CD4-positive, alpha-beta T cell treated with Interleukin-10 for 1 hour (primary cell): ENCODE results near the gene C5orf58.

Experiments
- DNase-seq: peaks from one replicate; pipeline ENCODE4 v3.0.0-alpha.2; 2020

C5orf58 gene

DNA sequence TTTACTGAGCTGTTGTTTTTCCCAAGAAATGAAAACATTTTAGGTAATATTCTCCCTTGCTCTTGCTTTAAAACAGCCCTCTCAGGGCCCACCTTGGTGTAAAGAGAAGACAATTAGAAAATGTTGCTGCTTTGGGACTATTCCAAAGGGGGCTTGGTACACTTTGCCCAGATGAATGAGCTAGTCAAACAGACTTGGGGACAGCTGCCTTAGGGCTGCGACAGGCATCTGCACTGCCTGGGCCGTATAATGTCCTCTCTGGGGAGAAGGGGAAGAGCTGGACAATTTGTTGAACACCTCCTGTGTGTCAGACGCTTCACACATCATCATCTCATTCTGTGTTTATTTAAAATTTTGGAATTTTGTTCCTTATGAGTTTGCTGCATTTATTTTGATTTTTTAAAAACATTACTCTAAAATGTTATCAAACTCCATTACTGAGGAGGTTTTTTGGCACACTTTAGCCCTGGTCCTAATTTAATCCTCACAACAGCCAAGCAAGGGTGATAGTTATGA lies 28.8 kb downstream of the C5orf58 start:
- no peak for DNase-seq

DNA sequence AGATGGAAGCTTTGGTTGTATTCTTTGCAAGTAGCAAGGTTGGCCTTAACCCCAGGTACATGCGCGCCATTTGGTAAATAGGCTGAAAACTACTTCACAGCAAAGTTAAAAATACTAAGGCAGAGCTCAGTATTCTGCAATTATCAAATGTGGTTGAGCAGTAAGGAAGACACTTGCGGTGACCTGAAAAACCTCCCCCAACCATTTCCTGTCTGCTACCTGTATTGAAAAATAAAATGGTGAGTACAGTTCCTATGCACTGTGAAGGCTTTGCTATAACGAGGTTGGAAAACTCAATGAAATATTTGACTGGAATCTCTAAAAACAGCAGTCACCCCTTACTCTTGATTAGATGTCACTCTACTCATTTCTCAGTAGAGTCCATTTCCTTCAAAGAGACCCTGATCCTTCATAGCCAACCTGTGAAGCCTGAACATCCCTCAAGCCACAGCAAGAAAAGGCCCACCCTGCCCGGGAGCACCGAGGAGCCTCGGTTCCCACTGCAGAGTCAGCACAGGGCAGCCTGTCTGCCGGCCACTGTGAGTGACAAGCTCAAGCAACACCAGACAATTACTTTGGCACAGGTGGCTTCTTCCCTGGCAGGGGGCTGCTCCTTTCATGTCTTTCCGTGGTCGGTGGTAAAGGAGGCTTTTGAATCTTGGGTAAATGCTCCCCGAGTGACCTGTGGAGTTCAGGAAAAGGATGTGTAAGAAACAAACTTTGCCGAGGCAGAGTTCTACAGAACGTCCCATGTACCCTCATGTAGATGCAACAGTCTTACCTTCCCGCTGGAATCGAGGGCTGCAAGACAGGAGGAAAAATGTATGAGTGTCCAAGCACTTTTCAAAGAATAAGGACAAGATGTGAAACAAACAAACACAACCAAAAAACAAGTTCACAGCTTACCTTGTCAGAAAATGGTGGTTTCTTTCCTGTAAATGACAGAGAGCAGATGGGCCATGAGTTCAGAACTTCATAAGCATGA lies 29.6 kb downstream of the C5orf58 start:
- peak; percentile 75 for DNase-seq

DNA sequence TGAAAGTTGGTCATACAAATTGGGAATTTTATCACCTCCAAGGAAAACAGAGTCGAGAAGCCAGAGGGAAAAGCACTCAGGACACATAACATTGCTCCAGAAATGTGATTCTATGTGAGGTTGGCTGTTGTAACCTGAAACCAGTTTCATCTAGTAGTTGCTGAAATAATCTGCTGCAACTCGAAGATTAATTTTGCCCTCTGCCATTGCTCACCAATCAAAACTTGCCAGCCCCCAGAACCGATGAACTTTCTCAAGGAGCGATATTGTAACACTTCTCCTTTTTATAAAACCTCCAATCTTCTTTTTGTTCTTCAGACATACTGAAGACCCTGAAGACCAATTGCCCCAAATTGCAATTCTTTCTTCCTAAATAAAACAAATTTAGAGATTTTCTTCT lies 31.1 kb downstream of the C5orf58 start:
- no peak for DNase-seq

DNA sequence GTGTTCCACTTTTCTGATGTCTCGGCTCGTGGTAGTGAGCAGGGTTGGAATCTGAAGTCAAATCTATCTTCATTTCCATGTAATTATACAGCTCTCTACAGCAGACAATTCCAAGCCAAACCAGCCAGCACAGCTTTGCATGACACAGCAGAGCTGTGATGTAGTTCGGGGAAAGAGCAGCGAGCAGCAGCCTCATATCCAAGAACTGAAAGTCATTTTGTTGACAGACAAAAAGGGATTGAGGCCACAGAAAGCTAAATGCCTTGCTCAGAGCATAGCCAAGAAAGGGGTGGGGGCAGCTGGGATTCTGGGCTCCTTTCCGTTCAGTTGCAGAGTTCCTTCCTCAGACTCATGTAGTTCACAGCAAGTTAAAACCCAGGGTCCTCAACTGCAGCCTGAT lies 32.7 kb downstream of the C5orf58 start:
- DNase-seq, result no peak

DNA sequence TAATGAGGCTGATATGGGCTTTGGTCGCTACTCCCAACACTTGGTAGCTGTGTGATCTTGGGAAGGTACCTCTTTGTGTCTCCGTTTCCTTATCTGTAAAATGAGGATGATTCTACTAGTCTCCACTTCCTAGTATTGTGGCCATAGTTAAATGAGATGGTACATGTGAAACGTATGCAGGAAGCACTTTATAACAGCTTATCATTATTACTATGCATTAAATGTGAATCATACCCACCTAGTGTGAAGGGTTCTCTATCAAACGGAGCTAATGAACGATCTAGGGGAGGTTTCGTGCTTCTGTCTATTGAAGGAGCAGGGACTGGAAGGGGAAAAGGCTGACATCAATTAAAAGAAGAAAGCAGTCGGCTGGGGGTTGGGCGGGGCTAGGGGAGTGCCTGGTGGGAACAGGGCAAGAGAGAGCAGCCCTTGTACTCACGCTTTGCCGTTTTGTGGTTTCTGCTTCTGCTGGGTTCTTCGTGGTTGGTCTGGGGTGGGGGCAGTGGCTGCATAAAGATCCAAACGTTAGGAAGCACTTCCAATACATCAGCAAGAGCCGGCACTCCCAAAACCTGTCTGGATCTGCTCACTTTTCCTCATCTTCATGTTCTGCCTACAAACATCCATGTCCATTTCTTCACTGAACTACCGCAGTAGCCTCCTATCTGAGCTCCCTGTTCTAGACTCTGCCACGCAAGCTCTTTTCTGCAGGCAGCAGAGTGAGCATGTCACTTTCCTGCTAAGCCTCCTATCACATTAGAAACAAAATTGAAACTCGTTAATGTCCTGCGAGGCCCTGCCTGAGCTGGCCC lies 34.0 kb downstream of the C5orf58 start:
- peak; percentile 59 for DNase-seq

DNA sequence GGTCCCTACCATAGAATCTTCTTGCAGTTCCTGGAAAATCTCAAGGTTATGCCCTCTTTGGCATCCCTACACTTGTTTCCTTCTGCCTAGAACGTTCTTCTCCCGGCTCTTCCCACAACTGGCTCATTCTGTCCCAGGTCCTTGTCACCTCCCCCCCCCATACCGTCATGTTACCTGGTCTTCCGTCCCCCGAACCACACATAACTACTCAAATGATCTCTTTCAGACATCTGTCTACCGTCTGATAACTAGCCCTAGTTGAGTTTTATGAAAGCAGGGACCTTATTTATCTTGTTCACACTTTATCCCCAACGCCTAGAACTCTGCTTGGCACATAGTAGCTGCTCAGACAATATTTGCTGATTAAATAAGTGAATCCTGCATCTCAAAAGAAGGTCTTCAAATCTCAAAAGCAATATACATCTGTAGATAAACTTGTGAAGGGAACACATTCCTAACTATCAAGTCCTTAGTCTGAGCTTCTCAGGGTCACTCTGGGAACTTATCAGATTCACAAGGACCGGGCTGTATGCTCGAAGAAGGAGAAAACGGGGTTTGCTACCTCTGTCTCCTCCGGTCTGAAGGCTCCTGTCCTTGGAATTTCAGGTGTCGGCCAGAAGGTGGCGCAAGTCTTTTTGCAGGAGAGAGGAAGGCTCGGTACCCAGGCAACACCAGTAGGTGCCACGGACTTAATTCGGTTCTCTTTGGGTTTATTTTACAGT lies 34.8 kb downstream of the C5orf58 start:
- peak; percentile 87 for DNase-seq

DNA sequence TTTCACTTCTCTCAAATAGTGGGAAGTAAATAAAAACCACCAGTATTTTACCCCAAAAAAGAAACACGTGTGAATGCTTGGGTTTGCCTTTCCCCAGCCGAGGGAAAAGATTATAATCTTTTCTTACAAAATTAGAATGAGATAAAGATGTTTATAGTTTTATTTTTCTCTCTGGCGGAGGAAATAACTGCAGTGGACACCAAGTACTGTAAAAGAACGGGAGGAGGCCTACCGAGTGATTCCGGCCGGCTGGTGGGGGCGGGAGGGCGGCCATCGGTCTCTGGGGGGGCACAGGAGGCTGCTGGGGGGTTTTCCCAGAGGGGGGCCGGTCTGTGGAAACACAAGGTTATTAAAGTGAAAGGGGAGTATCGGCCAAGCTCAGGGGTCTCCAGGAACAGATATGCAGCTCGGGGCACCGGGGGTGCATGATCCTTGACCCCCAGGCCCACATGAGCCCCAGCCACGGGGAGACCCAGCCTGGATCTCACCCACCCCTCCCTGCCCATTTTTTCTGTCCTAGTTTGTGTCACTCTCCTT lies 35.4 kb downstream of the C5orf58 start:
- DNase-seq, result no peak

DNA sequence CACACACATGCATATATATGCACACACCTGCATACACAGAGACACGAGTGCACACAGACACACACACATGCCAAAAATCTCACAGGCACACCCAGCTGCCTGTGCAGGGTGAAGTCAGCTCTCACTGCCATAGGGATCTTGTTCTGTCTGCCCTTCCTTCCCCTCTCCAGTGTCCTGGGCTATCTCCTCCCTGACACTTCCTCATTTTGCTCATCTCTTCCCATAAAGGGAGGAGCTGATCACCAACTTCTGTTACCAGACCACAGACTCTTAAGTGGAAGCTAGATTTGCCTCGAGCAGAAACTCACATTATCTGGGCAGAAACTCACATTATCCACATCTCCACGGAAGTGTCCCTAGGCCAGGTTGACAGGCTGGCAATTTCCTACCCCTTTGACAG lies 36.1 kb downstream of the C5orf58 start:
- no peak for DNase-seq

DNA sequence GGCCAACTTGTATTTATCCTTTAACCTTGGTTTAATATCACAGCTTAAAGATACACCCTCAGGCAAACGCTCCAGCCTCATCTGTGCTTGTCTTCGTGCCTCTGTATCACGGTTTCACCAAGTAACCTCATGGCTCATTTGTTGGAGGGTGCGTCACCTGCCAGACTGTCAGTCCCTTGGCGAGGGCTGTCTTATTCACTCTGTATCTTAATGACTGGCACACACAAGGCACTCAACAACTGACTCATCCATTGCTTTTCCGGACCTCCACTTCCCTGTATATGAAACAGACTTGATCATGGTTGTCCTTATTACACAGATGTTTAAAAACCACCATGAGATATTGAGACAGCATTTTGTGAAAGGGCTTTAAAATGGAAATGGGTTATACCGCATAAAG lies 36.8 kb downstream of the C5orf58 start:
- peak; percentile 56 for DNase-seq

DNA sequence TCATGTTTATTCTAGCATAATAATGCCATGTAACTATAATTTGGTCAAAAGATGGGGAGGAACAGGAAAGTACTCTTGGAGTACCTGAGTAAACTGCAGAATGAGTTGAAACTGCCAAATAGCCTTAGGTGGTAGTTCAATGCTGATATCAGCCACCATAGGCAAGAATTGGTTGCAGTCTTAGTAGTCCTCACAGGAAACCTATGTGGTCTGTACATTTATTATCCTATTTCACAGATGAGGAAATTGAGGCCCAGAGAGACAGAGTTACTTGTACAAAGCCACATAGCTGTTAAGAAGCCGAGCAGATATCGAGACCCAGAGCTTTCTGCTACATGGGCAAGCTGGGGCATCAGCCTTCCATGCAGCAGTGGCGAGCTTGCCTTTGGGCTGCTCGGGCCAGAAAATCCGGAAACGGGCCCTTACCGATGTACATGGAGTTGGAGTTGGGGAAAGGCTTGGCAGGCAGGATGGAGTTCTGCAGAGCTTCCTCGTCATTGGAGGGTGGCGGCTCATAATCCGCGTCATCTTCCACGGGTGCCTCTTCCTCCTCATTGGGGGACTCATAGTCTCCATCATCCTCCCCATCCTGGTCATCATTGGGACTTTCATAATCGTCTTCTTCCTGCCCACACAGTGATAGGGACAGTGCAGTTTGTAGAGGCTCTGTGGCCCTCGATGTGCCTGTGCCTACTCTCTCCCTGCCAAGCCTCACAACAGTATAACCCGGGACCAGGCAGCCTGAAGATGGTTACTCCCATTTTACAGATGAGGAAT lies 37.7 kb downstream of the C5orf58 start:
- no peak for DNase-seq

DNA sequence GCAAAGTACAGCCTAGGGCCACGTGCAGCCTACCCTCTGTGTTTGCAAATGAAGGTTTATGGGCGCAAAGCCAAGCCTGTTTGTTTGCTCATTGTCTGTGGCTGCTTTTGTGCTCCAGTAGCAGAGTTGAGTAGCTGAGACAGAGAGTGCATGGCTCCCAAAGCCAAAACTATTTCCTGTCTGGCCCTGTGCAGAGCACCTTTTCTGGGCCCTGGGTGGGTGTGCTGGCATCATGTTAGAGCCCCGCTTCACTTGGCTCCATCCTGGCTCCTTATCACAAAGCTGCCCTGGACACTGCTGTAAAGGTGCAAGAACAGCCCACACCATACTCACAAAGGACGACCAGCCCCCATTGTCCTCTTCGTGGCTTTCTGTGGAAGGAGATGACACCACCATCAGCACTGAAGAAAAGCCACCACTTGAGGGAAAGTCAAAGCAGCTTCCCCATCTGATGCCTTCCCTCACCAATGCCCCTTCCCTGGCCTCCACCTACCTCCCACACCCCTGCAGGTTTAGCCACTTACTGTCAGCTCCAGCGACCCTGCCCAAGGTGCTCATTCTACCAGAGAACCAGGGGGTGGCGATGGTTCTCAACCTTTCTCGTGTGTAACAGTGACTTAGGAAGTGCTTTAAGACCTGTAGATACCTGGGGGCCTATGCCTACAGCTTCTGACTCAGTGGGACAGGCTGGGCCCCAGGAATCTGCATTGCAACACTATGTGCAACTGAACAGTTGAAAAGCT lies 41.4 kb downstream of the C5orf58 start:
- peak; percentile 70 for DNase-seq

DNA sequence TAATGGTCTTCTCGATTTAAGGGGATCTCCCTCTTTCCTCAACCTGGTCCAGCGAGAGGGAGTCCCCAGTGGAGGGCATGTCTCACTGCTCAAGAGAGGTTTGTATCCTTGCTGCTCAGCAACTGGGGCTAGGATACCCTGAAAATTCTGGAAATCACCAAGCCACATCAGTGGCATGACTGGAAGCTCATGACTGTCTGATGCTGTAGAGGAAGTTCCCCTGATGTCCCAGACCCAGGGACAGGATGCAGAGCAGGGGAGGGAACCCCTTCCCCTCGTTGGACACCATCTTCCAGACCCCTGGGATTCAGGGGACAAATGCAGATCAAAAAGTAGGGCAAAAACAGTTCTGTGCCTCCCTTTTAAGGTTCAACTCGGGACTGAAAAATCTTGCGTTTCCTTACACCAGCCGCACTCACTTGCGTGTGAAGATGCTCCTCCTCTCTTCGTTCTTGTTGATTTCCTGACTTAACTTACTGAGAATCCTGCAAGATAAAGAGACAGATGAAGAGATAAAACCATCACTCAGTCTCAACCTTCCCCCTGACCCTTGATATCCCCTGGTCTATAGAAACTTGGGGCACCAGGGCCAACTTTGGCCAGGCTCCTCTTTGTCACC lies 42.7 kb downstream of the C5orf58 start:
- DNase-seq, result peak; percentile 79

DNA sequence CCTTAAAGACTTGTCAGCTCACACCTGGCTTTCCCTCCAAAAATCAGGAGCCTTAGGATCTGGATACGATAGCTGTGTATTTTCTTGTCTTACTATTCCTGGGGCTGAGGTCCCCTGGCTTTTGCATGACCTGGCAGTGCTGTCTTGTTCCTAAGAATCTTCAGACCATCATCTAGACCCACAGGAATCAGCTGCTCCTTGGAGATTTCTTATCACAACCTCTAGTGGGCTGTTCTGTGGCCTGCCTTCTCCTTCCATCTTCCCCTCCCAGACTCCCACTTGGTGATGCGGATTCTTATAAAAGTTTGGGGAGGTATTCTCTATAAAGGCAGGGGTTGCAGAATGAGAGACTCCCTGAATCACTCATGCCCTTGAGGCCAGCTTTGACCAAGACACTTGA lies 43.4 kb downstream of the C5orf58 start:
- DNase-seq, result no peak

DNA sequence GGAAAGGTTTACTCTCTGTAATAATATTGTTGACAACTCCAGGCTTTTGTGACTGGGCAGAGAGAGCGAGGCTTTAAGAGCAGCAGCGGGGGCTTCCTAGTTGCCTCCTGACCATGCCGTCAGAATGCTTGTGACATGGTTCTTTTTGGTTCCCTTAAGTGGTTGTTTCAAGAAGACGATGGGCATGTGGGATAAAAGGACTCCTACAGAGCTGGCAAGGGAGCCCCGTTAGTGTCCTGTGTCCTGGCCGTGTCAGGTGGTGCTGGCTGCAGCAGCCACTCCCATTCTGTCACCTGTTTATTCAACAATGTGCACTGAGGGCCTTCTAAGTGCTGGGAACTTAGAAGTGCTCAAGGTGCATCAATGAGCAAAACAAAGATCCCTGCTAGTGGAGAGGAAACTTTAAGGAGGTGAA lies 45.1 kb downstream of the C5orf58 start:
- no peak for DNase-seq

DNA sequence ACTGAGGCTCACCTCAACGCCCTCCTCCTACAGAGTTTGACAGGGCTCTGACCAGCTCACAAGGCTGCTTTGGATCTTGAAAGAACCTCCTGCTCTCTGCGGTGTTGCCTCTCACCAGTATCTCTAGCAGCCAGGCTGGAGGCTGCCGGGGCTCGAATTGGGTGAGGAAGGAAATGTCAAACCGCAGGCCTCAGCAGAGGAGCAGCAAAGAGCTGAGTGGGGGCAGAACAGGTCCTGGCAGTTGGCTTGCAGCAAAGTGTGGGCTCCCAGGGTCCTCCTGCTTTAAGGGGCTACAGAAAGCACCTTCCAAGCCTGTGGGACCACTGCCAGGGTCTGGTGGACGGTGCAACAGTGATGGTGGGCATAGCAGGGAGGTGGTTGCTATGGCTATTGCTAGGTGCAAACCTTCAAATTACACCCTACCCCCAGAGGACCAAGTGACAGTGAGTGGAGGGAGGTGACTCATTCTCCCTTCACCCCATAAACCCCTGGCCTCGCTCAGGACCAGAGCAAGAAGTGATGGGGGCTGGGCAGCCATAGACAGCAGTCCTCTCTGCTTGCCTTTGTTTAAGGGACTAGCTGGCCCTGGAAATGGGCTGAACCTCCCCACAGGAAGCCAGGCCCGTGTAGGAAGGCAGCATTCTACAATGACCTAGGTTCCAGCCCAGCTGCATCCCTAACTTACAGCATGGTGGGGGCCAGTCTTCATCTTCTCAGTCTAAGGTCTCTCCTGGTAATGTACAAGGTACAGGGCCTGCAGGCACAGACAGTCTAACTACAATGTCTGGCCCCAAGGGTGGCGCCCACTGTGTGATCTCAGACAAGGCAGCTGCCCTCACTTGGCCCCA lies 46.0 kb downstream of the C5orf58 start:
- DNase-seq, result peak; percentile 90

DNA sequence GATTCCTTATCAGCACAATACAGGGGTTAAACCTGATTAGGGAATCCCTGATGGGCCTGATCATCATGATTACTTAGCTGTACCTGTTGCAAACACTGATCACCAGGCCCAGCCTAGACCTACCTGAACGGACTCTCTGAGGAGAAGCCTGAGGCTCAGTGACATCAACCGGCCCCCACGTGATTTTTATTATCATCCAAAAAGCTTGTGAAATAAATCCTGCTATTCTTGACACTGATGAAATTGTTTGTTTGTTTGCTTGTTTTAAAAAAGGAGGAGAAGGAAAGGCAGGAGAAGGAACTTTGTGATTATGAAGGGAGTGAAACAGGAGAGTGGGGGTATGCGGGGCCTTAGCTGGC lies 46.7 kb downstream of the C5orf58 start:
- DNase-seq, result no peak

DNA sequence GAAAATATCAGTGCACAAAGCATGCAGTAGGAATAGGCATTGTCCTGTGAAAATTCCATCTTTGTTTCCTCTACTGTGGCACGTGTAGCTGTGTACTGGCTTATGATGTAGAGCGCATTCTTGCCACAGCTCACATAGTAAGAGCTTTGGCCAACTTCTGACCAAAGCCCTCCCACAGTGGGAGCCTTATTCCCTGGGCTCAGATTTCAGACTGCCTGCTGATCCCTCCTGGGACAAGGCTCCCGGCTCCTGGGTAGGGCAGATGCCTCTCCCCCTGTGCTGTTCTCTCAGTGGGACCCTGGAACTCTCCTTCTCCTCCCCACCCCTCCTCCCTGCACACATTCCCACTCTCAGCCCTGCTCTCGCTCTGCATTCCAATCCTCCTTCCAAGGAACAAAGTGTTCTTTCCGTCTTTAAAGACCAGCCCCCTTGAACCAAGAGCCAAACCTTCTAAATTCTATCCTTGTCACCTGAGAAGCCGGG lies 47.3 kb downstream of the C5orf58 start:
- DNase-seq, result no peak

DNA sequence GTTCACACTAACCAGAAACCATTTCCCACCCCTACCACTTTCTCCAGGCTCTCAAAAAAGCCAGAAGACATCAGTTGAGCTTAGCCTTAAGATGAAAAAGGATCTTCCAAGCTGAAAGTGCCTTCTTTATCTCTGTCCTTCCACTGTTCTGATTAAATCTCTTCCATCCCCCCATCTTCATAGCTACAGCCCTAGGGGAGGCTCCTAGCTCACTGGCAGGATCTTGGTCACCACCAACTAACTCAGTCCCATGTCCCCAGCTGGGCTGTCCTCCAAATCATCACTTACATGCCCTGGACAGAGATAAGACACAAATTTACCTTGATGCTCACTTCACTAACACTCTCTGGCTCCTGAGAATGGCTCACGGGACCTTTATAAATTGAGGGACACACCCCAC lies 50.5 kb downstream of the C5orf58 start:
- no peak for DNase-seq

DNA sequence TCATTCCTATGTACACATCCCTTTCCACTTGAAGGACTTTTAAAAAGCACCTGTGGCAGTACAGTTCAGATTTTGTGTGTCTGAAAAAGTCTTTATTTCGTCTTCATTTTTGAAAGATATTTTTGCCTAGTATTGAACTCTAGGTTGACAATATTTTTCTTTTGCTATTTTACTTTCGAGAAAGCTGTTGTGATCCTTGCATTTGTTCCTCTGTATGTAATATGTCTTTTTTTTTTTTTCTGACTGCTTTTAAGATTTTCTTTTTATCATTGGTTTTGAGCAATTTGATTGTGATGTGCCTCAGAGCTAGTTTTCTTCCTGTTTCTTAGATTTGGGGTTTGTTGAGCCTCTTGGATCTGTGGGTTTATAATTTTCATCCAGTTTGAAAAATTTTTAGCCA lies 51.4 kb downstream of the C5orf58 start:
- DNase-seq, result no peak

DNA sequence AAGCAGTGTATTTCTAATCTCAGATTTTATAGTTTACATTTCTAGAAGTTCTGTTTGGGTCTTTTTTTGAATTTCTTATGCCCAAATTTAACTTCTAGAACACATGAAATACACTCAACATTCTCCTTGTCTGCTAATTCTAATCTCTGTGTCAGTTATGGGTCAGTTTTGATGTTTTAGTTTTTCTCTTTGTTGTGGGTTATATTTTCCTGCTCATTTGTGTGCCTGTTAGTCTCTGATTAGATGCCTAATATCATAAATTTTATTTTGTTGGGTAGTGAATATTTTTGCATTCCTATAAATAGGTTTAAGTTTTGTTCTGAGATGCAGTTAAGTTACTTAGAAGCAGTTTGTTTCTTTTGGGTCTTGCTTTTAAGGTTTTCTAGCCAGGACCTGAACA lies 52.4 kb downstream of the C5orf58 start:
- no peak for DNase-seq
